Lung (tissue), 12 donors: Measurements from ENCODE around the gene HECTD4. TPM values are rescaled to one million over a fixed set of nuclear protein-coding genes. Genes with fewer than 3 reads are reported as not detected.

Source experiments
- ATAC-seq: fragments of 200-7000 bp; cut with Tn5 transposase; one replicate; pipeline ENCODE4 v1.9.1; 2020; ENCODE audit warnings: moderate number of reproducible peaks; ENCODE audit not compliant: insufficient read depth, low FRiP score
- DNase-seq, 3 donors: peaks; one replicate each; pipeline ENCODE4 v3.0.0-alpha.2; 2013 to 2017
- H3K27ac ChIP-seq, 2 donors: one replicate each; pipeline ENCODE4 v1.5.1; 2013; ENCODE audit warnings: mild to moderate bottlenecking in 2 of 2, moderate library complexity in 2 of 2, control low read depth in 1 of 2, inconsistent platforms in 1 of 2, low read depth in 1 of 2, low read length in 1 of 2
- H3K27me3 ChIP-seq, 3 donors: one replicate each; pipeline ENCODE4 v1.5.1; 2013; ENCODE audit warnings: low read length in 2 of 3; ENCODE audit not compliant: control insufficient read depth in 3 of 3, insufficient read depth in 3 of 3
- H3K36me3 ChIP-seq, 4 donors: one replicate each; pipeline ENCODE4 v1.5.1; 2013; ENCODE audit warnings: low read length in 4 of 4, mild to moderate bottlenecking in 1 of 4, moderate library complexity in 1 of 4; ENCODE audit not compliant: control insufficient read depth in 4 of 4, insufficient read depth in 4 of 4
- H3K4me1 ChIP-seq, 5 donors: one replicate each; pipeline ENCODE4 v1.5.1; 2013; ENCODE audit warnings: low read length in 5 of 5, mild to moderate bottlenecking in 2 of 5, moderate library complexity in 1 of 5; ENCODE audit not compliant: control insufficient read depth in 5 of 5, insufficient read depth in 5 of 5
- H3K4me3 ChIP-seq: one replicate; pipeline ENCODE4 v1.5.1; 2013; ENCODE audit warnings: mild to moderate bottlenecking, control low read depth, moderate library complexity
- H3K9ac ChIP-seq, 2 donors: one replicate each; pipeline ENCODE4 v1.5.1; 2013; ENCODE audit warnings: low read length in 2 of 2, control low read depth in 1 of 2; ENCODE audit not compliant: insufficient read depth in 1 of 2
- H3K9me3 ChIP-seq, 4 donors: one replicate each; pipeline ENCODE4 v1.5.1; 2013; ENCODE audit warnings: low read length in 3 of 4, mild to moderate bottlenecking in 1 of 4, moderate library complexity in 1 of 4; ENCODE audit not compliant: control insufficient read depth in 4 of 4, insufficient read depth in 3 of 4
- WGBS, 2 donors: extraction: QIAGEN DNeasy Blood & Tissue Kit; methylation state at CpG; one replicate each; pipeline ENCODE4 v1.1.7; 2013; 5-methylcytosine and 5-hydroxymethylcytosine counted together
- polyA plus RNA-seq, 2 donors: library from polyadenylated mRNA; stranded (reverse); fragments of 200-250 nt; gene quantifications; one replicate each; pipeline ENCODE4 v1.2.1, GENCODE V29; 2013
- total RNA-seq, 2 donors: library from RNA; depleted of rRNA in 1 of 2; stranded (reverse); fragments of >200 nt in 1 of 2; gene quantifications; one replicate each; pipeline ENCODE4 v1.2.1, GENCODE V29; 2014 to 2021
- TF ChIP-seq, protein P1 (sequence below): IDR thresholded peaks from 2 replicates; pipeline ENCODE4 v1.5.1; 2012; ENCODE audit warnings: mild to moderate bottlenecking; ENCODE audit errors: control extremely low read depth, extremely low read depth
- donor health status: control.
- donor health status: control.
- donor health status: Bipolar disorder and iron deficiency.
- donor health status: healthy.
- donor health status: DM: yes; HTN: yes; CAD: no.

HECTD4 gene
- total and polyA plus RNA-seq, 4 donors: 4.5 to 96.5 (median 35.7) TPM

DNA sequence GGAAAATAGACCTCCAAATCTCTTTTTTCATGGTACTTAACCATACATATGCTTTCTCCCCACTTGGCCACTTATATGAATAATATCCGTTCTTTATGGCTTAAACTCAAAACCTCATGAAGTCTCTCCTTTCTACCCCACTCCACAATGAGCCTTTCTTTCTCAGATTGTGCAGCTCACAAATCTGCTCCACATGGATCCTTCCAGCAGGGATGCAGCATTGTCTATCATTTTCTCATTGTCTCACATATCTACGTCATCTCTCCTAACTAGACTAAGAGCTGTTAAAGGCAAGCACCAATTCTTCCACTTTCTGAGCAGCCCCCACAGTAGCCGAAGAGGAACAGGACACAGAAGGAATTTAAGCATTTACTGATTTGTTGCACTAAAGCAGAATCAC is 106.4 kb downstream of the HECTD4 start:
- DNase-seq (no peak), ATAC-seq (no peak)
- Histone ChIP-seq H3K27me3 (no peaks in the 10 kb centered on the region), H3K9ac (no peak overlapping the region), H3K27ac (no peak overlapping the region), H3K9me3 (no peaks in the 10 kb centered on the region), H3K4me3 (no peak overlapping the region), H3K4me1 (no peaks in the 10 kb centered on the region), H3K36me3 (peaks cover 2 to 29% (median 15%) of the 10 kb centered on the region in 4 donors)
- 95 to 97% methylated on average over 3 of the region's 3 CpGs for WGBS, 2 donors
- TF ChIP-seq, protein P1, sequence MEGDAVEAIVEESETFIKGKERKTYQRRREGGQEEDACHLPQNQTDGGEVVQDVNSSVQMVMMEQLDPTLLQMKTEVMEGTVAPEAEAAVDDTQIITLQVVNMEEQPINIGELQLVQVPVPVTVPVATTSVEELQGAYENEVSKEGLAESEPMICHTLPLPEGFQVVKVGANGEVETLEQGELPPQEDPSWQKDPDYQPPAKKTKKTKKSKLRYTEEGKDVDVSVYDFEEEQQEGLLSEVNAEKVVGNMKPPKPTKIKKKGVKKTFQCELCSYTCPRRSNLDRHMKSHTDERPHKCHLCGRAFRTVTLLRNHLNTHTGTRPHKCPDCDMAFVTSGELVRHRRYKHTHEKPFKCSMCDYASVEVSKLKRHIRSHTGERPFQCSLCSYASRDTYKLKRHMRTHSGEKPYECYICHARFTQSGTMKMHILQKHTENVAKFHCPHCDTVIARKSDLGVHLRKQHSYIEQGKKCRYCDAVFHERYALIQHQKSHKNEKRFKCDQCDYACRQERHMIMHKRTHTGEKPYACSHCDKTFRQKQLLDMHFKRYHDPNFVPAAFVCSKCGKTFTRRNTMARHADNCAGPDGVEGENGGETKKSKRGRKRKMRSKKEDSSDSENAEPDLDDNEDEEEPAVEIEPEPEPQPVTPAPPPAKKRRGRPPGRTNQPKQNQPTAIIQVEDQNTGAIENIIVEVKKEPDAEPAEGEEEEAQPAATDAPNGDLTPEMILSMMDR: no peak

DNA sequence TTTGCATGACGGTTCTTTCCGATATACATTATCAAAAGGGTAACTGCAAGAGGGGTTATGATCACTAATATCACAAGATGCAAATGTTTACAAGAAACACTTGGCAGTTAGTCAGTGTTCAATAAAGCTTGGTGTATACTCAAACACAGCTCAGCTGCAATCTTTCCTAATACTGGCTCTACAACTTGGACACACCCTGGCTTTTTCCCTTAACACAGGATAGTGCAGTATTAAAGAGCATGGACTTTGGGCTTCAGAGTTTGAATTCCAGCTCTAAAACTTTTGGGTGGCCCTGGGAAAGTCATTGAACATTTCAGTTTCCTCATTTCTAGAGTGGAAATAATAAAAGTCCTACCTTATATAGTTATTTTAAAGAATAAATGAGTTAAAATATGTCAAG is 107.0 kb downstream of the HECTD4 start:
- H3K9me3 ChIP-seq: no peaks in the 10 kb centered on the region
- H3K36me3 ChIP-seq: peaks cover 2 to 34% (median 15%) of the 10 kb centered on the region in 4 donors
- no peak overlapping the region for H3K4me3 ChIP-seq
- TF ChIP-seq, protein P1: no peak
- H3K27me3 ChIP-seq: no peaks in the 10 kb centered on the region
- ATAC-seq (no peak), DNase-seq (no peak)
- H3K27ac ChIP-seq: no peak overlapping the region
- no peaks in the 10 kb centered on the region for H3K4me1 ChIP-seq
- 98 to 99% methylated on average over 2 of the region's 2 CpGs for WGBS, 2 donors
- H3K9ac ChIP-seq: no peak overlapping the region

DNA sequence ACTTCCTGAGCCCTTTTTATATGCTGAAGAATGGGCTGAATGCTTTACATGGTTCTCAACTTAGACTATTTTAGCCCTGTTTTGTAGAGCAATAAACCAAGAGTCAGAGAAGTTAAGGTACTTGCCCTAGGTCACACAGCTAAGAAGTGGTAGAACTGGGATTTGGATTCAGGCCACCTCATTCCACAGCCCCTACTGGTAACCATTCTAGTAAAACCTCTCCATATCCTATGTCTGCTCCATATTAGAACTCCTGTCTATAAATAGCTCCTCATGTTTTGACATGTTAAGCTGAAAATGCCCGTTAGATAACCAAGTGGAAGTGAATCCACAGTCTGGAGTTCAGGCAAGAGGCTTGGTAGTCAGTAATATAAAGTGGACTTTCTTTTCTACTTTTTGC is 111.6 kb downstream of the HECTD4 start:
- 69 to 87% methylated on average over 1 of the region's 1 CpG for WGBS, 2 donors
- peaks cover 2 to 41% (median 23%) of the 10 kb centered on the region in 4 donors for H3K36me3 ChIP-seq
- TF ChIP-seq, protein P1: no peak

DNA sequence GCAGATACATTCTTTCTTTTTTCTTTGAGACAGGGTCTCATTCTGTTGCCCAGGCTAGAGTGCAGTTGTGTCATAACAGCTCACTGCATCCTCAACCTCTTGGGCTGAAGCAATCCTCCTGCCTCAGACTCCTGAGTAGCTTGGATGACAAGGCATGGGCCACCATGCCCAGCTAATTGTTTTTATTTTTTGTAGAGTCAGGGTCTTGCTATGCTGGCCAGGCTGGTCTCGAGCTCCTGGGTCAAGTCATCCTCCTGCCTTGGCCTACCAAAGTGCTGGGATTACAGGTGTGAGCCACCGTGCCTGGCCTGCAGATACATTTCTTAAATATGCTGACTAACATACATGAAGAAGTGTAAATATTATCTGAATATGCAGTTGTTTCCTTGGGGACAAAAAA is 115.8 kb downstream of the HECTD4 start:
- TF ChIP-seq, protein P1: no peak

More for the DNA sequence above, 111.6 kb downstream of the HECTD4 start:
- Histone ChIP-seq H3K4me1 (no peaks in the 10 kb centered on the region), H3K27me3 (no peaks in the 10 kb centered on the region), H3K4me3 (no peak overlapping the region), H3K9me3 (no peaks in the 10 kb centered on the region), H3K9ac (no peak overlapping the region), H3K27ac (no peak overlapping the region)
- ATAC-seq (no peak), DNase-seq (no peak)

More for the DNA sequence above, 115.8 kb downstream of the HECTD4 start:
- no peak for ATAC-seq
- no peaks in the 10 kb centered on the region for H3K27me3 ChIP-seq
- WGBS, 2 donors: 99% methylated on average over 2 of the region's 2 CpGs
- H3K9me3 ChIP-seq: no peaks in the 10 kb centered on the region
- peaks cover 2 to 38% (median 12%) of the 10 kb centered on the region in 4 donors for H3K36me3 ChIP-seq
- no peak overlapping the region for H3K27ac ChIP-seq
- no peaks in the 10 kb centered on the region for H3K4me1 ChIP-seq
- DNase-seq: no peak
- H3K4me3 ChIP-seq: no peak overlapping the region
- H3K9ac ChIP-seq: no peak overlapping the region
